AG04449 (cell line): ENCODE measurements around the gene IRGQ.

ENCODE experiments used
- CTCF ChIA-PET: fragments of 350-600 bp; formaldehyde crosslinking; extraction: SDS; loops from one replicate; lab custom pipeline; 2021; ENCODE audit warnings: antibody characterized with exemption; lab: Yijun Ruan, JAX
- POLR2A ChIA-PET: fragments of 400-600, 350-600 bp; formaldehyde crosslinking; extraction: SDS; loops from one replicate; lab custom pipeline; 2020; ENCODE audit warnings: antibody characterized with exemption, inconsistent platforms; lab: Yijun Ruan, JAX
- DNase-seq: peaks from one replicate; pipeline ENCODE4 v3.0.0-alpha.2; 2010; ENCODE audit warnings: low read depth, low spot score
- H3K4me3 ChIP-seq: 2 replicates; pipeline ENCODE4 v1.5.1; 2011; ENCODE audit warnings: low read depth, mild to moderate bottlenecking, control low read depth, low read length
- TF ChIP-seq, protein P1 (sequence below): IDR thresholded peaks from one replicate; pipeline ENCODE4 v1.5.1; 2011; ENCODE audit warnings: mild to moderate bottlenecking, moderate library complexity, low read length, control low read depth, inconsistent platforms; ENCODE audit not compliant: insufficient read depth; ENCODE audit errors: missing control alignments

The IRGQ gene

DNA sequence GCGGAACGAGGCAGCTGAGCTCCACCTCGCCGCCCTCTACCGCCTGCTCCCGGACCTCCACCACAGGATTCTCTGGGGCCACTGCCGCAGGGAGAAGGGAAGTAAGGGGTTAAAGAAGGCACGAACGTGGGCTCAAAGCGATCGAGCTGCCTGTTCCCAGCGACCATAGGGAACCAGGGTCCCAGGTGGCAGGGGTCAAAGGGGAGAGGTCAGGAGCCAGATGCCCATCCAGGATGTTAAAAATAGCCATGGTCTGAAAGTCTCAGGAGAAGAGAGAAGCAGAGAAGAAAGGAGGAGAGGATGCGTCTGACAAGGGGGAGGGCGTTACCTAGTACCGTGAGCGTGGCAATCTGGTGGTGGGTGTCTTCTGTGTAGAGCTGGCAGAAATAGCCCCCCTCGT, 30.9 kb upstream of the IRGQ start:
- ChIA-PET POLR2A (no interaction called here), CTCF (no interaction called here)
- DNase-seq = no peak
- no peak overlapping the region for H3K4me3 ChIP-seq
- TF ChIP-seq, protein P1, sequence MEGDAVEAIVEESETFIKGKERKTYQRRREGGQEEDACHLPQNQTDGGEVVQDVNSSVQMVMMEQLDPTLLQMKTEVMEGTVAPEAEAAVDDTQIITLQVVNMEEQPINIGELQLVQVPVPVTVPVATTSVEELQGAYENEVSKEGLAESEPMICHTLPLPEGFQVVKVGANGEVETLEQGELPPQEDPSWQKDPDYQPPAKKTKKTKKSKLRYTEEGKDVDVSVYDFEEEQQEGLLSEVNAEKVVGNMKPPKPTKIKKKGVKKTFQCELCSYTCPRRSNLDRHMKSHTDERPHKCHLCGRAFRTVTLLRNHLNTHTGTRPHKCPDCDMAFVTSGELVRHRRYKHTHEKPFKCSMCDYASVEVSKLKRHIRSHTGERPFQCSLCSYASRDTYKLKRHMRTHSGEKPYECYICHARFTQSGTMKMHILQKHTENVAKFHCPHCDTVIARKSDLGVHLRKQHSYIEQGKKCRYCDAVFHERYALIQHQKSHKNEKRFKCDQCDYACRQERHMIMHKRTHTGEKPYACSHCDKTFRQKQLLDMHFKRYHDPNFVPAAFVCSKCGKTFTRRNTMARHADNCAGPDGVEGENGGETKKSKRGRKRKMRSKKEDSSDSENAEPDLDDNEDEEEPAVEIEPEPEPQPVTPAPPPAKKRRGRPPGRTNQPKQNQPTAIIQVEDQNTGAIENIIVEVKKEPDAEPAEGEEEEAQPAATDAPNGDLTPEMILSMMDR = no peak

DNA sequence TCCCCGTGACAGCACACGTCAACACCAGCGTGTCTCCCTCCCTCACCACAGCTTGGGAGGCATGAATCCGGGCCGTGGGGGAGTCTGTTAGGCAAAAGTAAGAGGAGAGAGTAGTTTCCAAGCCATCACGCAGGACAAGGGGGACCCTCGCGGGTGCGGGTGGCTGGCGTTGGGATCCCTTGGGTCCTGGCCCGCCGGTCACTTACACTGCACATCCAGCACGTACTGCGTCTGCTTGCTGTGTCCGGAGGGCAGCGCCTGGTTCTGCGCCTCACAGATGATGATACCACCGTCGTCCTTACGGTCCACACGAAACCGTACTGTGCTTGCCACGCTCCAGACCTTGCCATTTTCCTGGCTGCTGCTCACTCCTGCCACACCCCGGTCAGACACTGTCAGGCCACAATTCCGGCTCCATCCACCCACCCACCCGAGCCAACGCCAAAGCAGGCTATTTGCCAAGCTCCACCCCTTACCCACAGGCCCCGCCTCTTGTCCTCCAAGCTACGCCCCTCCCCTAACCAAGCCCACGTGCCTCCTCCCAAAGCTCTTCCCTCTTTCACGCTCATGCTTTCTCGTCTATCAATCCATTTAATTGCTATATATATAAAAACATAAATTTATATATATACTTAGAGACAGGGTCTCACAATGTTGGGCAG, 30.1 kb upstream of the IRGQ start:
- POLR2A ChIA-PET = no interaction called here
- no peak overlapping the region for H3K4me3 ChIP-seq
- TF ChIP-seq, protein P1 = no peak
- no peak for DNase-seq
- CTCF ChIA-PET = no interaction called here

DNA sequence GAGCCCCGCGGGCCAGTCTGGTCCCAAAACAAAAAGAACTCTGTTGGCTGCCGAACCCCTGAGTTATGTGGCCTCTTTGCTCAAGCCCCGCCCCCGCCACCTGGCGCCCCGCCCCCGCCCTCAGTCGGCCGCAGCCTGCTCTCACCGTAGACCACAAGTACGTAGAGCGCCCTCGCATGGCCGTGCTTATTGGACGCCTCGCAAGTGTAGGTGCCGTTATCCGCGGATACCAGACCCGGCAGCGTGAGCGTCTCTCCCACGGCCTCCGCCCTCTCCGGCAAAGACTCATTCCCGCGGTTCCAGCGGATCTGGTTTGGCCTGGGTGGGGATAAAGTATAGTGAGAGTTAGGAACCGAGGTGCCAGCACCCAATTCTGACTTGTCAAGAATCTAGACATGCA, 29.0 kb upstream of the IRGQ start:
- CTCF ChIA-PET = no interaction called here
- POLR2A ChIA-PET = no interaction called here
- no peak for DNase-seq
- TF ChIP-seq, protein P1 = no peak
- no peak overlapping the region for H3K4me3 ChIP-seq

DNA sequence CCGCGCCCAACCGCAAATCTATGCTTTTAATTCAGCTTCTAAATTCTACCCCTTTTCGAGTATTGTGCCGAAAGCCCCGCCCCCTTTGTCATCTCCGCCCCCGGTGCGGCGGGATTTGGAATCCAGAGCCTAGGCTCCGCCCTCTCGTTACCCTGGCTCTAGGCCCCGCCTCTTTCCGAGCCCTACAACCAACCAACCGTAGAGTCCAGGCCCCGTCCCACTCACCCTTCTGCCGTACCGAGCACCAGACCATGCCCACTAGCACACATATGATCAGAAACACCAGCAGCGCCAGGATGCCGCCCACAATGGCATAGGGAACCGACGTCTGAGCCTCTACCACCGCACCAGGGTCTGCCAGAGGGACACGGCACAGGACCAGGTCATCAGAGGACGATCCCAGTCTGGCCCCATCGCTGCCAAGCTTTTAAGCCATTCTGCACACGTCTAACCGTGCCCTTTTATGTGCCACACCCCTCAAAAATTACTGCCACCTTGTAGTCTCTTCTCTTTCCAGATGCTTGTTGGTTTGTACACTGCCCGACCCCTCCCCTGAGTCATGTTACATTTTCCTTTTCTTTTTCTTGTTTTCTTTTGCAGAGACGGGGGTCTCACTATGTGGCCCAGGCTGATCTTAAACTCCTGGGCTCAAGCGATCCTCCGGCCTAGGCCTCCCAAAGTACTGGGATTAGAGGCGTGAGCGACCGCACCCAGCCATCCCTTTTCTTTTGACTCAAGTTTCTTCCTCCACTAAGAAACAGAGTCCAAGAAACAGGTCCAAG, 28.1 kb upstream of the IRGQ start:
- no peak for DNase-seq
- TF ChIP-seq, protein P1 = no peak
- ChIA-PET POLR2A (no interaction called here), CTCF (no interaction called here)
- no peak overlapping the region for H3K4me3 ChIP-seq

DNA sequence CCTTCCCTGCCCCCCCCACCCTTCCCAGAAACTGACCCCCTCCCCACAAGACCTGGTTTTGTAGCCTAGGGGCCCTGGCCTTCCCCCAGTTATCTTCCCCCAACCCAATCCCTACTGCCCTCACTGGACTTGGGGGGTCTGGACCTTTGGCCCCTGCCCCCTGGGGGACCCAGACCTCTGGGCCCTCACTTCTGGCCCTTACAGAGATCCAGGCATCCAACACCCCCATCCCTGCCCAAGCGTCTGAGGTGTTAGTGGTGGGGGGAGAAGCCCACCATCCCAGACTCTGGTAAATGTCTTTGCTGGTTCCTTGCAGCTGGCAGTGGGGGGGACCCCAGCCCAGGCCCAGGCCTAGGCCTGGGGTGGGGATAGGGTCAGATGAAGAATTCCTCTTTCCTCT, 27.0 kb upstream of the IRGQ start:
- ChIA-PET CTCF (no interaction called here), POLR2A (no interaction called here)
- no peak for DNase-seq
- TF ChIP-seq, protein P1 = no peak
- no peak overlapping the region for H3K4me3 ChIP-seq

DNA sequence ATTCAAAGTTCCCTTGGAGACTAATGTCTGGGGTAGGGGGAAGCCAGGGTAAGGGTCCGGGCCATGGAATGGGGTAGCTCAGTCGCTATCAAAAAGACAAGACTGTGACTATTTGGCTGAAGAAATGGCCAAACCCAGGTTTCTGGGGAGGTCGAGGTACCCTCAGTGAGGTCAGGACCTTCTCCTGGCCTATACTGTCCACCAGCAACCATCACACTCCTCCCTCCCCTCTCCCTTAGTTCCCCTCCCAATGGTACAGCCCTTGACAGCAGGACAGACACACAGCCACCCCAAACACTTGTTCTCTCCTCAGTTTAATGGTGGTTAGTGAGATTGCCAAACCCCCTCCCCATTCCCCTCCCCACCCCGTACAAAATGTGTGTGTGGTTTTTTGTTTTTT, 26.1 kb upstream of the IRGQ start:
- CTCF ChIA-PET = interaction anchor here (0.6 kb wide), 1 partner anchor 87 kb away, joined by 3 read pairs; no protein-coding TSS in a partner anchor
- no peak overlapping the region for H3K4me3 ChIP-seq
- TF ChIP-seq, protein P1 = no peak
- no peak for DNase-seq
- POLR2A ChIA-PET = no interaction called here
